ENCODE data around the gene SCNN1G. TPM values are rescaled to one million over a fixed set of nuclear protein-coding genes. Genes with fewer than 3 reads are reported as not detected.

SCNN1G gene
- total and polyA plus RNA-seq, 2 of the 13 experiments (the other 11 are each of a cell fraction or from before 2014, with no cell fraction given), result not detected

DNA sequence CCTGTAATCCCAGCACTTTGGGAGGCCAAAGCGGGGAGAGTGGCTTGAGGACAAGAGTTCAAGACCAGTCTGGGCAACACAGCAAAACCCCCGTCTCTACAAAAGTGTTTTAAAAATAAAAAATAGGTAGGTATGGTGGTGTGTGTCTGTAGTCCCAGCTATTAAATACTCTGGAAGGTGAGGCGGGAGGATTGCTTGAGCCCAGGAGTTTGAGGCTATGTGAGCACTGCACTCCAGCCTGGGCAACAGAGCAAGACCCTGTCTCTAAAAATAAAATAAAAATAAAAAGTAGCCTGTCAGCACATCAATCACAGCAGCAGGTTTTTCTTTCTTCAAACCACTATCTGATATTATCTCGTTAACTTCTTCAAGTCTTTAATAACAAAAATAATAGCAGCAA lies 34.9 kb upstream of the SCNN1G start (continued):
- TF ChIP-seq, protein P1, sequence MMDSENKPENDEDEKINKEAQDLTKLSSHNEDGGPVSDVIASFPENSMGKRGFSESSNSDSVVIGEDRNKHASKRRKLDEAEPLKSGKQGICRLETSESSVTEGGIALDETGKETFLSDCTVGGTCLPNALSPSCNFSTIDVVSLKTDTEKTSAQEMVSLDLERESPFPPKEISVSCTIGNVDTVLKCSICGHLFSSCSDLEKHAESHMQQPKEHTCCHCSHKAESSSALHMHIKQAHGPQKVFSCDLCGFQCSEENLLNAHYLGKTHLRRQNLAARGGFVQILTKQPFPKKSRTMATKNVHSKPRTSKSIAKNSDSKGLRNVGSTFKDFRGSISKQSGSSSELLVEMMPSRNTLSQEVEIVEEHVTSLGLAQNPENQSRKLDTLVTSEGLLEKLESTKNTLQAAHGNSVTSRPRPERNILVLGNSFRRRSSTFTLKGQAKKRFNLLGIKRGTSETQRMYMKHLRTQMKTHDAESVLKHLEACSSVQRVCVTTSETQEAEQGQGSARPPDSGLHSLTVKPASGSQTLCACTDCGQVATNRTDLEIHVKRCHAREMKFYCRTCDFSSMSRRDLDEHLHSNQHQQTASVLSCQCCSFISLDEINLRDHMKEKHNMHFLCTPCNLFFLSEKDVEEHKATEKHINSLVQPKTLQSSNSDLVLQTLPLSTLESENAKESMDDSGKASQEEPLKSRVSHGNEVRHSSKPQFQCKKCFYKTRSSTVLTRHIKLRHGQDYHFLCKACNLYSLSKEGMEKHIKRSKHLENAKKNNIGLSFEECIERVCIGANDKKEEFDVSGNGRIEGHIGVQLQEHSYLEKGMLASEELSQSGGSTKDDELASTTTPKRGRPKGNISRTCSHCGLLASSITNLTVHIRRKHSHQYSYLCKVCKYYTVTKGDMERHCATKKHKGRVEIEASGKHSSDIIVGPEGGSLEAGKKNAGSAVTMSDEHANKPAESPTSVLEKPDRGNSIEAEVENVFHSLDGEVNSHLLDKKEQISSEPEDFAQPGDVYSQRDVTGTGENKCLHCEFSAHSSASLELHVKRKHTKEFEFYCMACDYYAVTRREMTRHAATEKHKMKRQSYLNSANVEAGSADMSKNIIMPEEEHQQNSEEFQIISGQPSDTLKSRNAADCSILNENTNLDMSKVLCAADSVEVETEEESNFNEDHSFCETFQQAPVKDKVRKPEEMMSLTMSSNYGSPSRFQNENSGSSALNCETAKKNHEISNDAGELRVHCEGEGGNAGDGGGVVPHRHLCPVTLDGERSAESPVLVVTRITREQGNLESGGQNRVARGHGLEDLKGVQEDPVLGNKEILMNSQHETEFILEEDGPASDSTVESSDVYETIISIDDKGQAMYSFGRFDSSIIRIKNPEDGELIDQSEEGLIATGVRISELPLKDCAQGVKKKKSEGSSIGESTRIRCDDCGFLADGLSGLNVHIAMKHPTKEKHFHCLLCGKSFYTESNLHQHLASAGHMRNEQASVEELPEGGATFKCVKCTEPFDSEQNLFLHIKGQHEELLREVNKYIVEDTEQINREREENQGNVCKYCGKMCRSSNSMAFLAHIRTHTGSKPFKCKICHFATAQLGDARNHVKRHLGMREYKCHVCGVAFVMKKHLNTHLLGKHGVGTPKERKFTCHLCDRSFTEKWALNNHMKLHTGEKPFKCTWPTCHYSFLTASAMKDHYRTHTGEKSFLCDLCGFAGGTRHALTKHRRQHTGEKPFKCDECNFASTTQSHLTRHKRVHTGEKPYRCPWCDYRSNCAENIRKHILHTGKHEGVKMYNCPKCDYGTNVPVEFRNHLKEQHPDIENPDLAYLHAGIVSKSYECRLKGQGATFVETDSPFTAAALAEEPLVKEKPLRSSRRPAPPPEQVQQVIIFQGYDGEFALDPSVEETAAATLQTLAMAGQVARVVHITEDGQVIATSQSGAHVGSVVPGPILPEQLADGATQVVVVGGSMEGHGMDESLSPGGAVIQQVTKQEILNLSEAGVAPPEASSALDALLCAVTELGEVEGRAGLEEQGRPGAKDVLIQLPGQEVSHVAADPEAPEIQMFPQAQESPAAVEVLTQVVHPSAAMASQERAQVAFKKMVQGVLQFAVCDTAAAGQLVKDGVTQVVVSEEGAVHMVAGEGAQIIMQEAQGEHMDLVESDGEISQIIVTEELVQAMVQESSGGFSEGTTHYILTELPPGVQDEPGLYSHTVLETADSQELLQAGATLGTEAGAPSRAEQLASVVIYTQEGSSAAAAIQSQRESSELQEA (CRISPR knock-in tag; IDR thresholded peaks at IDR 0.05; ENCODE audit: not compliant biosample characterization), result no peak
- TF ChIP-seq ZNF121 (CRISPR knock-in tag; IDR thresholded peaks at IDR 0.05) (peak; percentile 93), ZIK1 (CRISPR knock-in tag; IDR thresholded peaks at IDR 0.05; ENCODE audit: borderline replicate concordance, low read depth) (no peak), PRPF4 (IDR thresholded peaks at IDR 0.05; ENCODE audit: low read depth, low read length, poor library complexity, severe bottlenecking) (no peak), YEATS4 (CRISPR knock-in tag; IDR thresholded peaks at IDR 0.05; ENCODE audit: borderline replicate concordance) (peak; percentile 31; the same call in 1 of the 2 replicates), ZNF496 (CRISPR knock-in tag; IDR thresholded peaks at IDR 0.05; ENCODE audit: insufficient replicate concordance) (no peak), ZNF274 (CRISPR knock-in tag; IDR thresholded peaks at IDR 0.05) (no peak), ZNF775 (CRISPR knock-in tag; IDR thresholded peaks at IDR 0.05; ENCODE audit: borderline replicate concordance) (no peak), ZSCAN20 (CRISPR knock-in tag; IDR thresholded peaks at IDR 0.05; ENCODE audit: borderline replicate concordance) (no peak), ZNF282 (IDR thresholded peaks at IDR 0.05; ENCODE audit: partially characterized antibody) (no peak)
- TF ChIP-seq, protein P2, sequence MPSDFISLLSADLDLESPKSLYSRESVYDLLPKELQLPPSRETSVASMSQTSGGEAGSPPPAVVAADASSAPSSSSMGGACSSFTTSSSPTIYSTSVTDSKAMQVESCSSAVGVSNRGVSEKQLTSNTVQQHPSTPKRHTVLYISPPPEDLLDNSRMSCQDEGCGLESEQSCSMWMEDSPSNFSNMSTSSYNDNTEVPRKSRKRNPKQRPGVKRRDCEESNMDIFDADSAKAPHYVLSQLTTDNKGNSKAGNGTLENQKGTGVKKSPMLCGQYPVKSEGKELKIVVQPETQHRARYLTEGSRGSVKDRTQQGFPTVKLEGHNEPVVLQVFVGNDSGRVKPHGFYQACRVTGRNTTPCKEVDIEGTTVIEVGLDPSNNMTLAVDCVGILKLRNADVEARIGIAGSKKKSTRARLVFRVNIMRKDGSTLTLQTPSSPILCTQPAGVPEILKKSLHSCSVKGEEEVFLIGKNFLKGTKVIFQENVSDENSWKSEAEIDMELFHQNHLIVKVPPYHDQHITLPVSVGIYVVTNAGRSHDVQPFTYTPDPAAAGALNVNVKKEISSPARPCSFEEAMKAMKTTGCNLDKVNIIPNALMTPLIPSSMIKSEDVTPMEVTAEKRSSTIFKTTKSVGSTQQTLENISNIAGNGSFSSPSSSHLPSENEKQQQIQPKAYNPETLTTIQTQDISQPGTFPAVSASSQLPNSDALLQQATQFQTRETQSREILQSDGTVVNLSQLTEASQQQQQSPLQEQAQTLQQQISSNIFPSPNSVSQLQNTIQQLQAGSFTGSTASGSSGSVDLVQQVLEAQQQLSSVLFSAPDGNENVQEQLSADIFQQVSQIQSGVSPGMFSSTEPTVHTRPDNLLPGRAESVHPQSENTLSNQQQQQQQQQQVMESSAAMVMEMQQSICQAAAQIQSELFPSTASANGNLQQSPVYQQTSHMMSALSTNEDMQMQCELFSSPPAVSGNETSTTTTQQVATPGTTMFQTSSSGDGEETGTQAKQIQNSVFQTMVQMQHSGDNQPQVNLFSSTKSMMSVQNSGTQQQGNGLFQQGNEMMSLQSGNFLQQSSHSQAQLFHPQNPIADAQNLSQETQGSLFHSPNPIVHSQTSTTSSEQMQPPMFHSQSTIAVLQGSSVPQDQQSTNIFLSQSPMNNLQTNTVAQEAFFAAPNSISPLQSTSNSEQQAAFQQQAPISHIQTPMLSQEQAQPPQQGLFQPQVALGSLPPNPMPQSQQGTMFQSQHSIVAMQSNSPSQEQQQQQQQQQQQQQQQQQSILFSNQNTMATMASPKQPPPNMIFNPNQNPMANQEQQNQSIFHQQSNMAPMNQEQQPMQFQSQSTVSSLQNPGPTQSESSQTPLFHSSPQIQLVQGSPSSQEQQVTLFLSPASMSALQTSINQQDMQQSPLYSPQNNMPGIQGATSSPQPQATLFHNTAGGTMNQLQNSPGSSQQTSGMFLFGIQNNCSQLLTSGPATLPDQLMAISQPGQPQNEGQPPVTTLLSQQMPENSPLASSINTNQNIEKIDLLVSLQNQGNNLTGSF (CRISPR knock-in tag; IDR thresholded peaks at IDR 0.05), result no peak
- TF ChIP-seq, protein P3, sequence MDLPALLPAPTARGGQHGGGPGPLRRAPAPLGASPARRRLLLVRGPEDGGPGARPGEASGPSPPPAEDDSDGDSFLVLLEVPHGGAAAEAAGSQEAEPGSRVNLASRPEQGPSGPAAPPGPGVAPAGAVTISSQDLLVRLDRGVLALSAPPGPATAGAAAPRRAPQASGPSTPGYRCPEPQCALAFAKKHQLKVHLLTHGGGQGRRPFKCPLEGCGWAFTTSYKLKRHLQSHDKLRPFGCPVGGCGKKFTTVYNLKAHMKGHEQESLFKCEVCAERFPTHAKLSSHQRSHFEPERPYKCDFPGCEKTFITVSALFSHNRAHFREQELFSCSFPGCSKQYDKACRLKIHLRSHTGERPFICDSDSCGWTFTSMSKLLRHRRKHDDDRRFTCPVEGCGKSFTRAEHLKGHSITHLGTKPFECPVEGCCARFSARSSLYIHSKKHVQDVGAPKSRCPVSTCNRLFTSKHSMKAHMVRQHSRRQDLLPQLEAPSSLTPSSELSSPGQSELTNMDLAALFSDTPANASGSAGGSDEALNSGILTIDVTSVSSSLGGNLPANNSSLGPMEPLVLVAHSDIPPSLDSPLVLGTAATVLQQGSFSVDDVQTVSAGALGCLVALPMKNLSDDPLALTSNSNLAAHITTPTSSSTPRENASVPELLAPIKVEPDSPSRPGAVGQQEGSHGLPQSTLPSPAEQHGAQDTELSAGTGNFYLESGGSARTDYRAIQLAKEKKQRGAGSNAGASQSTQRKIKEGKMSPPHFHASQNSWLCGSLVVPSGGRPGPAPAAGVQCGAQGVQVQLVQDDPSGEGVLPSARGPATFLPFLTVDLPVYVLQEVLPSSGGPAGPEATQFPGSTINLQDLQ (CRISPR knock-in tag; IDR thresholded peaks at IDR 0.05), result no peak

All from HepG2 (cell line).